Activated CD4-positive, alpha-beta T cell treated with anti-CD3 and anti-CD28 coated beads for 4 hours (primary cell): Measurements from ENCODE around the gene KCNJ18.
"Not testable (repeated sequence)": the region's sequence is repeated elsewhere in the genome, so short reads cannot be mapped to it uniquely, and the experiment has no call there.

ENCODE experiments used
- DNase-seq, 2 donors: peaks; one replicate each; pipeline ENCODE4 v3.0.0-alpha.2; 2020

KCNJ18 gene

DNA sequence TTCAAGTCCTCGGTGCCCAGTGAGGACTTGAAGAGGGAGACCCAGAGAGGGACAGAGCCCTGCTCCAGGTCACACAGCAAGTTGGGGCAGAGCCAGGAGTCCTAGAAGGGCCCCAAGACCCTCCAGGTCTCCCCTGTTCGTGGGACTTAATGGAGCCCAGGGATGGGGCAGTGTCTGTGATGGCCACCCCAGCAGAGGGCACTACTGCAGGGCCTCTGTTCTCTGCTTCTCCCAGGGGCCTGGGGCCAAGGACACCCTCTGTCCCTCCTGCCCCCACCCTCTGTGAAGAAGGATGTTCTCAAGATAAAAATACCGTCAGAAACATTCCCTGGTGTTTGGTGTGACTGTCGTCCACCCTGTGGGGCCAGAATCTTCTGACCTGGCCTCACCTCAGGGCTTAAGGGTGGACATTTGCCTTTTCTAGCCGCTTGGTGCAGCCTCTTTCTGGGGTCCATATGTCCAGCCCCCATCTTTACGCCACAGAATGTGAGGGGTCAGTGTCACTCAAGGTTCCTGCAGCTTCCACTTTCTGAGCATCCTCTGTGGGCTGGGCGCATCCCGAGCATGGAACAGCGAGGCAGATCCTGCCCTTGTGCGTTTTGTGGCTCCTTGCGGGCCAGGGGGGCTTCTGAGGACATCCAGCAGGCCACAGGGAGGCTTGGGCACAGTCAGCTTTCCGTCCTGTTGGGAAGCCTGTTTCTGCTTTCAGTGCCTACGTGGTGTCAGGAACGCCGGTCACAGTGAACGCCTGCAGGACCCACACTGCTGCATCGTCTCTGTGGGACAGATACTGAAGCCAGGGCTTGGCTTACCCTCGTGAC, at the start of gene KCNJ18:
Gene KCNJ18, plus strand, starts transcription at position 641 of the 821 bp plus-strand sequence. CDS start 10,264 bp downstream, outside the sequence.
- not testable (repeated sequence) for DNase-seq

DNA sequence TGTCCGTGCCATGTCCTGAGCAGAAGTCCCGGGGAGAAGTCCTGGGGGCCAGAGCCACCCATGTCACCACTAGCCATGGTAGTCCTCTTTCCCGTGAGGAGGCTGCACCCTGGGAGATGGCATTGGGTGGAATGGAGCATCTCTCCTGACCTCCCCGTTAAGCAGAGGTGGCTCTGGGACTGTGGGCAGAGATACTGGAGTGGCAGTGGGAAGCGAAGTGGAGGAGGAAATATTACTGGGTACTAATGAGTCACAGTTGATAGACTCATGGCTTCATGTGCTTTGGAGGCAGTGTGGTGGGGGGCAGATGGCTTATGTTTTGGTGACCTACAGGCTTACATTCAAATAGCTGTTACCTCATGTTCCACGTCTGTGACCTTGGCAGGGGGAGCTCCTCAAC, 44.2 kb upstream of the KCNJ18 start:
- not testable (repeated sequence) for DNase-seq

DNA sequence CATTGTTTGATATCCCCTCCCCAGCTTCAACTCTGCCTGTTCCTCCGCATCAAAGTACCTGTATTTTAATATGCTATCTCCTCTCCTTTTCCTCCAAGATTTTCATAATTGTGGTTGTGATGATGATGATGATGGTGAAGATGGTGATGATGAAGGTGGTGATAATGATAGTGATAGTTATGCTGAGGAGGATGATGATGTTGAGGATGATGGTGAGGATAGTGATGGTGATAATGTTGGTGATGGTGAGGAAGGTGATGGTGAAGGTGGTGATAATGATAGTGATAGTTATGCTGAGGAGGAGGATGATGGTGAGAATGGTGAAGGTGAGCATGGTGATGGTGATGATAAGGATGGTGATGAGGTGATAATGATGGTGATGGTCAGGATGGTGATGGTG, 42.3 kb upstream of the KCNJ18 start:
- DNase-seq, result not testable (repeated sequence)

DNA sequence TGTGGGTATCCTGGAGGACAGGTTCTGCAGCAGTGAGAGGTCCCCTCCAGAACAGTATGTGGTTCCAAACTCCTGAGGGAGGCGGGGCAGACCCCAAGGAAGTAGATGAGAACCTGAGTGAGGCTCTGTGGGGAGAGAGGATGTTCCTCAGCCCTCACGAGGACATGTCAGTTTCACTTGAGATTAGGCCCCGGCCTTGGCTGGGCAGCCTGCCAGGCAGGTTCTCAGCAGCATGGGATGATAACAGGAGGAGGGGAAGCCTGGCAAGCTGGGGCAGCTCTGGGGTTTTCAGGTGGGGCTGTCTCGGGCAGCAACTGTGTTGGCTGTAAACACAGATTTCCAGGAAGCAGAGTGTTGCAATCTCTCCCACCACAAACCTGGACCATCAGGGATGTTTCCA, 40.3 kb upstream of the KCNJ18 start:
- not testable (repeated sequence) for DNase-seq

DNA sequence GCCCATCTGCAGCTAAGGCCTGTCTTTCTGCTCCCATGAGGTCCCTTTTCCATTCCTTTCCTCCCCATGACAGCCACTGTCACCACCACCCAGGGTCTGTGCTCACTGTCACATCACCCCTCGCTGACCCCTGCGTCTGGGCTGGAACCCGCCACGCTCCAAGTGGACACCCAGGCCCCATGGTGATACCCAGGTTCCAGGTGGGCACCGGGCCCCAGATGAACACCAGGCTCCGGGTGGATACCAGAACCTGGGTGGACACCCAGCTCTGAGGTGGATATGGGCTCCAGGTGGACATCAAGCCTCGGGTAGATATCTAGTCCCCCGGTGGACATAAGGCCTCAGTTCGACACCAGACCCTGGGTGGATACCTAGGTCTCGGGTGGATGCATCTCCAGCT, 39.1 kb upstream of the KCNJ18 start:
- not testable (repeated sequence) for DNase-seq

DNA sequence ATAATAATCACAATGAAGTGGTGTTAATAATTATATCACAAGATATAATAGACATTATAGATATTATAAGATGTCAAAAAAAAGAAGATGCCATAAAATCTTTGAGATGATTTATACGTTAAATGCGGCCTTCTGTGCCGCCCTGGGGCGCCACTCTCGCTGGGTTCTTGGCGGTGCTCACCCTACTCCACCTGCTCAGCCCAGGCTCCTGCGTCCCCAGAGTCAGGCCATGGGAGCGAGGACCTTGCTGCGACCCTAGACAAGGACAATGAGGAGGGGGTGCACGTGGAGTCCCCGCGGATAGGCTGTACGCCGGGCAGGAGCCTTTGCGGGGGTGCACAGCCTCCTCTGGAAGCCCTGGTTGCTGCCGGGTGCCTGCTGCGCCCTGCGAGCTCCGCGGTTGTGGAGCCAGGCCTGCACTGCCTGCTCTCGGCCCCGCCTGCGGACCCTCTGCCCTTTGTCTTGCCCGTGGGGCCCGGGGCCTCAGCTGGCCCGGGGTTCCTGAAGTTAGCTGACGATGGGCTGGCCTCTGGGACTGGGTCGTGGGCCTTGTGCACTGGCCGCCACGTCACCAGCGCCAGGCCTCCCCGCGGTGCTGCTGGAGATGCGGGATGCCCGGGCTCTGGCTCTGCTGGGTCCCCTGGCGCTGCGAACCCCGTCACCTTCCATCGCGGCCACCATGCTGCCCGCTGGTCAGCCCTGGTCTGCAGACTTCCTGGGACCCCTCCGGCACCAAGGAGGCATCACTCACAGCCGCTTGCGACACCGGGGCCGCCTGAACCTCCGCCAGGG, 35.6 kb upstream of the KCNJ18 start:
- DNase-seq, result not testable (repeated sequence)

DNA sequence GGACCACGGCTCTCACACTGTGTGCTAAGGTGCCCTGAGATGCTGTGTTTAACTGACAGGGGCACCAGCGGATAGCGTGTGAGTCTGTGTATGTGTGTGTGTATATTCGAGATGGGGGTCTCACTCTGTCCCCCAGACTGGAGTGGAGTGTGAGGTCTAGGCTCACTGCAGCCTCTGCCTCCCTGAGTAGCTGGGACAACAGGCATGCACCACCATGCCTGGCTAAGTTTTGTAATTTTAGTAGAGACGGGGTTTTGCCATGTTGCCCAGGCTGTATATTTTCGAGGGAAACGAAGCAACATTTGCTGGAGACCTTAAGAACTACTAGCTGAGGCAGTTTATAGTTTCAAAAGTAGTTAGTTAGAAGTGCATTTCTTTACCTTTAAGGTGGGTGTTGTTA, 32.7 kb upstream of the KCNJ18 start:
- not testable (repeated sequence) for DNase-seq

DNA sequence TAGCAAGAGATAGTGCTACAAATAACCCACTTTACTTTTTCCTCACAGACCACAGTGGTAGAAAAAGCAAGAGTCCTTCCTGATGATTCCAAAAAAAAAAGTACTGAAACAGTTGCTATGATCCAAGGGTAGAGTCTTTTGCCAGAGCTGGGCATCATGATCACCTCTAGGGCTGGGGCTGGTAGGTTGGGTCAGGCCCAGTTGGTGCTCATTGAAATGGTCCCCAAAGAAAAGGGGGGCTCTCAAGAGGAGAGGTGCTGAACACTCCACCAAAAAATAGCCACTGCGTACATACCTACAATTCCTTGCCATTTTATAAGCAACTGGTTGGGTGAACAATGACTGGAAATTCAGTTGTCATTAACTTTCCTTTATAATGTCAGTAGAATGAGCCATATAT, 30.9 kb upstream of the KCNJ18 start:
- DNase-seq, result not testable (repeated sequence)

DNA sequence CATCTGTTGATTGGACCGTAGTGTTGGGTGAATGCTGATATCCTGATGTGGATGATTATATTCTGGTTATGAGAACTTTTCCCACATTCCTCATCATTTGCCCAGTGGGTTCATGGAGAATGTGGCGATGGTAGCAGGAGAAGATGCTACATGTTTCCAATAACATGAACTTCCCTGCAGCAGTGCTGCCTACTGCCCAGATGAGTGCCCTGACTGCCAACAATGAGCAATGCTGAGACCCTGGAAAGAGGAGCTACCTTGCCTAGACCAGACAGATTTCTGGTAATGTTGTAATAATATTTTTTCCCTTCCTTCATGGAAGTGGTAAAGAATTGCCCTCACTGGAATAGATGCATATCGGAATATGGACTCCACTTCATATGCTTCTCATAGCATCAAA, 29.2 kb upstream of the KCNJ18 start:
- DNase-seq, result not testable (repeated sequence)

DNA sequence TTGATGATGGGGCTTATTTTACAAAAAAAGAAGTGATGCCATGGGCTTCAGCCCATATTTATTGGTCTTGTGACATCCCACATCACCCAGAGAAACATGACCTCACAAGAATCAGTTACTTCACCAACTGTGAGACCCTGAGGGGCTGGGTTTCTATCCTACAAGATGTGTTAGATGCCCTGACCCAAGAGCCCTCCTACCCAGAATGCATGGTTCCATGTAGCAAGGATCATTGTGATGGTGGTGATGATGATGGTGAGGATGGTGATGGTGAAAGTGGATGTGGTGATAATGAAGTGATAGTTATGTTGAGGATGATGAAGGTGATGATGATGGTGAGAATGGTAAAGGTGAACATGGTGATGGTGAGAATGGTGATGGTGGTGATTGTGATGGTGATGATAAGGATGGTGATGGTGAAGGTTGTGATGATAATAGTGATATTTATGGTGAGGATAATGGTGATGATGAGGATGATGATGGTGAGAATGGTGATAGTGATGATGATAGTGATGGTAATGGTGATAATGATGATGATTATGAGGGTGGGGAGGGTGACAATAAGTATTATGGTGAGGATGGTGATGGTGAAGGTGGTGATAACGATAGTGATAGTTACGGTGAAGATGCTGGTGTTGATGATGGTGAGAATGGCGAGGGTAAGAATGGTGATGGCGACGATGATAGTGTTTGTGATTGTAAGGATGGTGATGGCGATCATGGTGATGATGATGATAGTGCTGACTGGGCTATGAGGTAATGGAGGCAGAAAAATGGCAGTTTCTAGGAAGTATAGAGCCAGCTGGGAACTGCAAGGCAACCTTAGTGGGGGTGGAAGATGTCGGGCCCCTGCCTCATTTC, 28.5 kb upstream of the KCNJ18 start:
- DNase-seq, result not testable (repeated sequence)

DNA sequence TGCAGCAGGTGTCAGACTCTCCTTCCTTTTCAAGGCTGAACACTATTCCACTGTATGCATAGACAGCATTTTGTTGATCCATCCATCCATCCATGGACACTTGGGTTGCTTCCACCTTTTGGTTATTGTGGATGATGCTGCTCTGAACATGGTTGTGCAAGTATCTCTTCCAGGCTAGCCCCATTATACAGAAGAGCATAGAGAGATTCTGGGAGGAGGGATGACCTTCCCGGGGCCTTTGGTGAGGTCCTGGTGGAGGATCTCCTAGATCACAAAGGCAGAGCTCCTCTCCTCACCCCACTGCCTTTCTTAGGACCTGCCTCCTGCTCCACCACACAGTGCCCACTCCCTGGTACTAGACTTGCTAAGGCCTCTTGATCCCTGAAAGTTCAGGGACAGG, 27.2 kb upstream of the KCNJ18 start:
- not testable (repeated sequence) for DNase-seq

DNA sequence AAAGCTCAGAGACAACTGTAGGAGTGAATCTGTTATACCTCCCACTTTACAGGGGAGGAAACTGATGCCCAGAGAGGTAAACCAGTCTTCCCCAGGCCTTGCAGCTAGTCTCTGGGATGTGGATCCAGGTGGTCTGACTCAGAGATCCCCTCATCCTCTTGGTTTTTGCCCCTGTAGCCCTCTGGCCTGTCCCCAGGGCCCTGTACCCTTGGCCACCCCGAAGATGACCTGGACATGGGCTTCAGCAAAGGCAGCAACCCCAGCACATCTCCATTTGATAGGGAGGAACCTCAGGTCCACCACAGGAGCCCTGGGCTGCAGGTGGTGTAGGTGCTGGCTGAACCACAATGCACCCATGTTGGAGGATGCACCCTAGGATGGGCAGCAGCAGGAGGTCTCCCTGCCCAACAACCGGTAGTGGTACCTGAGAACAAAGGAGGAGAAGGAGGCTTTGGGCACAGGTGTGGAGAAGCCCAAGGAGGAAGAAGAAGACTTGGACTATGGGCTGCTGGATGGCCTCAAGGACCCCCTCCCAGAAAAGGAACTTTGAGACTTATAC, 26.3 kb upstream of the KCNJ18 start:
- not testable (repeated sequence) for DNase-seq

DNA sequence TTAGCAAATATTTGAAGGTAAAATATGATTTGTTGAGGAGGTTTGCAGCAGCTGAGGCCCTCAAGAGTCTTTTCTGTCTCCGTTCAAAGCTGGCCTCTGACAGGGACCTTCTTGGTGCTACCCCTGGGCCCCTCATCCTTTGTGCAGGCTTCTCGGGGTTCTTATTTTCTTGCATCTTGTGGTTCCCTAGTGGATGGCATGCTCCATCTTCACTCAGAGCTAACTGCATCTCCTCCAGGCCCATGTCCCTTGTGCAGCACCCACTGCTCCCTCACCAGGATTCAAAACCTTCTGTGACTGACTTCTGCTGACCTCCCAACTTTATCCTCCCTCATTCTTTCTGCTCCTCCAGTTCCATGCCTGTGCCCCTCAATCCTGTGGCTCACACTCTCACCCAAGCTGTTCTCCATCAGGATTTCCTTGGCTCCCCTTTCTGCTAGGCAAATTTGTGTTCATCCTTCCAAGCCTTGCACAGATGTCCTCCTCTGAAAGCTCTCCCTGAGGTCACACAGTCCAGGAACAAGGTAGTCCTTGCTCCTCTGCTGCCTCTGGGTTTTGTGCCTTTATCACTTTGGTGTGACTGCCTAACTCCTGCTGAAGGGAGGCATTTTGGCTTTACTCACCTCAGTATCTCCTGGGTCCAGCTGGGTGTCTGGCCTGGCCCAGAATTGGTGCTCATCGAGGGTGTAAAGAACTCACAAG, 25.5 kb upstream of the KCNJ18 start:
- not testable (repeated sequence) for DNase-seq

DNA sequence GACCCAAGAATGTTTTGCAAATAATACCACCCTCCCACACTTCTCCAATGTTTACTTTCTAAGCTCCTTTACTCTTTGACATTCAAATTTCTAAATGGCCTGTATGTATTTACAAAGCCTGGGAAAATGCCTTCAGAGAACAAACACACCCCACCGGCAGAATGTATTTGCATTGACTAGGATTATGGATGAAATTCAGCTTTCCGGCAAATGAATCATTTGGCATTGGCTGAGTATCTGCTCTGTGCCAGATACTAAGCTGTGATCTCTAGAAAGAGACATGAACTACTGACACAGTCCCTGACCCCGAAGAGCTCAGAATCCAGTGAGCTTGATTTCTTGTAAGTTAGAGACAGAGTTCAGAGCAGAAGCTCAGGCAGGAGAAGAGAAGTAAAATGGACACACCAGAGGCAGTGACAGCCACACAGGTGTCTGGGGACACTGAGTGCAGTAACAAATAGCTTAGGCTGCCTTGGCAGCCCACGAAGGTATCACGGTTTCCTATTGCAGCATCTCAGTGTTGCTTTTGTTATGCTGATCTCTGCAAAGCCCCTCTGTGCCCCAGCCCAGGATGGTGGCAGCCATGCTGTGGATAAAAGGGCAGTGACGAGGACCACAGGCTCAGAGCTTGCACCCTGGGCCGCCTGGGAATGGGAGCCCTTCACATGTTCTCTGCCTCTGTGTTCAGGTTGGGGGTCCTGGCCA, 24.8 kb upstream of the KCNJ18 start:
- not testable (repeated sequence) for DNase-seq

DNA sequence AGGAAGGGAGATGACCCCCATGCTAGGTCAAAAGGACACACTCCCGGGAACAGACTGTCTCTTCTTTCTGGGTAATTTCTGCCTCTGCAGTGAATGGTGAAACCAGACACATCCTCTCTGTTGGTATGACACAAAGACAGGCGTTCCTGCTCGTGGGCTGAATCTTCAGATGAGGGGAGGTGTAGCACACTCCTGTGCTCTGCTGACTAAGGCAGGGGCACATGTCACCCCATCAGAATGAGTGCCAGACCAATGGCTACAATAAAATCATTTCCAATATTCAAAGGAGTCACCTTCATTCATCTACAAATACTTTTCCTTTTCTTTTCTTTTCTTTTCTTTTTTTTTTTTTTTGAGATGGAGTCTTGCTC, 24.2 kb upstream of the KCNJ18 start:
- not testable (repeated sequence) for DNase-seq

DNA sequence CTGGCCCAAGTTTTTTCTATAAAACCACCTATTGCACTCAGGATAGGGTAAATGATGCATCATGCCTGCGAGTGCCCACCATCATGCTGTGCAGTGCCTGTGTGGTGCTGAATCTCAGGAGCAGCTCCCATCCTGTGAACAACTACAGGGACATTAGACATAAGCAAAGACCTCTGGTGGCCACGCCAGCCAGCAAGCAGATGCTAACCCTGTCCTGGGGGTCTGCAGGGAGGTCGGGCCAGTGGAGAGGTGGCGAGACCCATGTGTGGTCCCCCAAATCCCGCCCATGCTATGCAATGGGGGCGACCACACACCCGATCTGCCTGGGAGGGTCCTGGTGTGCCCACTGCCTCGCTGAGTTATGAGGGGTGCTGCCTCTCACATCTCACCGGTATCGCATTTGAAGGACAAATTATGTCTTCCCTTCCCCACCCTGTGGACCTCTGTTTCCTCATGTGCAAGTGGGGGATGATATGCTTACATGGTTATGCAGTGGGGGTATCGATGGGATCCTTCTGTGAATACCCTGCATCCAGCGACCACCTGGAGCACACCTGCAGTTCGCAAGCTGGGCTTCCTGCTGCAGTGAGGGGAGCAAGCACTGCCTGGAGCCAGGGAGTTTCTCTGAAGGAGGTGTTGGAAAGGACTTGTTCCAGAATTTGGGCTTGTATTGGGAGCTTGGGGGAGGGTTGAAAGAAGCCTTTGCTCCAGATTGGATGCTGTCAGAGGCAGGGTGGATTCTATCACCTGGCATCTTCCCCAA, 23.4 kb upstream of the KCNJ18 start:
- not testable (repeated sequence) for DNase-seq

DNA sequence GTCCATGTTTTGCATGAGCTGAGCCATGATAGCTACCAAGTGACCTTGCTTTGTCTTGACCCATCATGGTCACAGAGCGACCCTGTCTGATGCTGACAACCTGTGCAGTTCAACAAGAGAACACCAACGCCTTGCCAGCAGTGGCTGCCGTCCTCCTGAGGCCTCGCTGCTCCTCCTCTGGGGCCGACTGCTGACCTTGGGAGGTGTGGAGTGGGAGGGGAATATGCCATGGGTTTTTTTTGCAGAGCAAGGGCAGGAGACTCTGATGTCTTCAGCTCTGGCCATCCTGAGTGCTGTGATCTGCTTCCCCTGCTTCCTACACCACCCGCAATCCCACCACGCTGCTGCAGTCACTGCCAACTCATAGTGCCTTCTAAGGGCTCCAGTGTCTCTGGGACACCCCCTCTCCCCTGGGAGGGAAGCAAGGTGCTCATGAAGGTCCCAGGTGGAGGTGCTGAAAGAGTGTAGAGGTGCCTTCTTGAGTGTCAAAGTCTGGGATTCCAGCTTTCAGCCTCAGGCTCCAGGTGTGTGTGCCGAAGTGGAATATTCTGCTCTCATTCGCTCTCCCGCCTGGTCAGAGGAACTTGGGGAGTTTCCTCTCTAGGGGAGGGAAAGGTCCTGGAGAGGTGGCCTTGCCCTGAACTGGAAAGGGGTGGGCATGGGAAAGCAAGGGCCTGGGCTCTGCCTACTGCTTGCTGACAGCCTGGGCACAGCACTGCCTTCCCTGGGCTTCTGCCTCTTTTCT, 22.5 kb upstream of the KCNJ18 start:
- not testable (repeated sequence) for DNase-seq

DNA sequence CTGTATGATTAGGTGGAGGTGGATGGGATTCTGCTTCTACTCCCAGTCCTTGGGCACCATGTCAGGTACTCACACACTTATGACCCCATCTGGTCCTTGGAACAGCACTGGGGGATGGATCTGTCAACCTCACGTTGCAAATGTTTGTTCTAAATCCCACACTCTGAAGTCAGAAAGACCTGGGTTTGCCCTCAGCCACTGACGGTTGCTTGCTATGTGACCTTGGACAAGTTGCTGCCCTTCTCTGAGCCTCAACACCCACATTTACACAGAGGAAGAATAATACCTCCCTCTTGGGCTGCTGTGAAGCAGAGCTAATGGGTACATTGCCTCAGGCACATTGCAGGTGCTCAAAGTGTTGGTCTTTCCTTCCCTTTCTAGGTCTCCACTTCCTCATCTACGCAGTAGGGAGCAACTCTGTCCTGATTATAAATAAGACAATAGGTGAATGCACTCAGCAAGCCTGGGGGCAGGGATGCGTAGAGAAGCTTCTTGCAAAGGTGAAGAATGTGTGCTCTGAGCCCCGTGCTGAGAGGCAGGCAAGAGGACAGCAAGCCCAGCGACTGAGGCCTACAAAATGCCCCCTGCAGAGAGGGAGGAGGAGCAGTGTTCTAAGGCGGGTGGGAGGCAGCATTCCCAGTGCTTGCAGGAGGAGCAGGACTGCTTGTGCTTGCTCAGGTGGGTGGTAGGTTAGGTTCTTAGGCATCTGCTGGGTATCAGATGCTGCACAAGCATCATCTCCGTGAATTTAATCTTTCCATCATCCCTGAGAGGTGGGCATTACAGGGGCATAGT, 21.8 kb upstream of the KCNJ18 start:
- DNase-seq, result not testable (repeated sequence)

DNA sequence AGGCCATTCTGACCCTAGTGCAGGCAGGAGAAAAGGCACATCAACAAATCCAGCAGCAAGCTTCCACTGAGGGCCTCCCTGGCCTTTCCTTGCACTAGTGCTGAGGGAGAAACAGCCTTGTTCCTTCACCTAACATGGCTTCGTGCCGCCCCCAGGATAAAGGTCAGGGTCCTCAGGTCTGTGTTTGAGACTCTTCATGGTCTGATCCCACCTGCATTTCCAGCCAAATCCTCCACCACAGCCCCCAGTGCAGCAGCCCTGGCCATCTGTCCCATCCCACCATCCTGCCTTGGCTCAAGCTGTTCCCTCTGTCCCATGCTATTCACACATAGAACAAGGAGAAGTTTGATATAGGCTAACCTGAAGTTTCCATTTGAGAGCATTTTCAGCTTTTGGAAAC, 20.9 kb upstream of the KCNJ18 start:
- DNase-seq, result not testable (repeated sequence)
